GM21528 (cell line): ENCODE data around the gene RABGAP1.

ENCODE experiments used
- ATAC-seq: cut with Tn5 transposase; IDR thresholded peaks from one replicate; pipeline ENCODE4 v1.9.1; 2021; ENCODE audit warnings: mild to moderate bottlenecking, moderate library complexity; ENCODE audit not compliant: unreplicated experiment, low FRiP score

RABGAP1 gene

DNA sequence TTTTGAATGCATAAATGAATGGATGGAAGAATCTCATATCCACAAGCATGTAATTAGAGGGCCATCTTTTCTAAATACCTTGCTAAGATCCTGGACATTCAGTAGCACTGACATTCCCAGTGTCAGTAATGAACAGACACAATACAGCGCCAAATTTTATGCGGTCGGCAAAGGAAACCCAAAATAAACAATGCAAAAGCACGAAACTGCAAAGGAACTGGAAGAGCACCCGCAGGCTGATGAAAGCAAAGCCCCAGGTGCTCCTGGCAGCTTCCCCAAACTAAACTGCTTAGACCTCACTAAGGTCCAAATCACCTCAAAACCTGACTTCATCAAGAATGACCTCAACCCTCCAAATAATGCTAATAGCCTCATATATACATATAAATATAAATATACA is 194.6 kb downstream of the RABGAP1 start:
- ATAC-seq, result no peak

DNA sequence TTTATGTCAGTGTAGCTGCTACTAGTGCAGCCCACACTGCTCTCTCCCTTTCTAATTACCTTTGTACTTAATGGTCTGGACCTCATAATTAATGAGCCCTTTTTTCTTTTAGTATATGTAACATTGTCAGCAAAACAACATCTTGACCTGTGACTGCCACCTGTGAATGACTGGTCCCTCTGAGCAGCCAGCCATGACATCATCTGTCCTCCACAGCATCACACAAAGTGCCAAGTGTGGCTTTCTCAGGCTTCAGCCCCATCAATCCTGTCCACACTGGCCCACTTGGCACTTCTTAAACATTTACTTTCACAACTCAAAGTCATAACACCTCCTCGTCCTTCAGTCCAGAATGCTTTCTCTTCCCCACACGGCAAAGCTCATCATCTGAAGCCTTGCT is 197.3 kb downstream of the RABGAP1 start:
- no peak for ATAC-seq

DNA sequence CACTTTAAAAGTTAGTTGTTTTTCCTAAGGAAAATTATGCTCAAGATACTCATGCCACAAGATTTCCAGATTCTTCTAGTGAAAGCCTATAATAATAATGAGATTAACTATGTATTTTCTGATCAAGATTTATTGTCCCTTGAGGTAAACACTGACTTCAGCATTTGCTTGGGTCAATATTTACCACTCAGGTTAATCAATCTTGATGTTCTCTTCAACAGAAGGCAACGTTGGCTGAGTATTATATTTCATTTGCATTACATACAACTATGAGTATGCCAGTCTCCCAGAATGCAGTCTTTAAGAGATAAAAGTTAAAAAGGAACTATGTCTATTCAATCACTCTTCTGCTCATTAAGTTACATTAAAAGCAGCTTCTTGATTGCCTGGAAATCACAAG is 208.2 kb downstream of the RABGAP1 start:
- no peak for ATAC-seq

DNA sequence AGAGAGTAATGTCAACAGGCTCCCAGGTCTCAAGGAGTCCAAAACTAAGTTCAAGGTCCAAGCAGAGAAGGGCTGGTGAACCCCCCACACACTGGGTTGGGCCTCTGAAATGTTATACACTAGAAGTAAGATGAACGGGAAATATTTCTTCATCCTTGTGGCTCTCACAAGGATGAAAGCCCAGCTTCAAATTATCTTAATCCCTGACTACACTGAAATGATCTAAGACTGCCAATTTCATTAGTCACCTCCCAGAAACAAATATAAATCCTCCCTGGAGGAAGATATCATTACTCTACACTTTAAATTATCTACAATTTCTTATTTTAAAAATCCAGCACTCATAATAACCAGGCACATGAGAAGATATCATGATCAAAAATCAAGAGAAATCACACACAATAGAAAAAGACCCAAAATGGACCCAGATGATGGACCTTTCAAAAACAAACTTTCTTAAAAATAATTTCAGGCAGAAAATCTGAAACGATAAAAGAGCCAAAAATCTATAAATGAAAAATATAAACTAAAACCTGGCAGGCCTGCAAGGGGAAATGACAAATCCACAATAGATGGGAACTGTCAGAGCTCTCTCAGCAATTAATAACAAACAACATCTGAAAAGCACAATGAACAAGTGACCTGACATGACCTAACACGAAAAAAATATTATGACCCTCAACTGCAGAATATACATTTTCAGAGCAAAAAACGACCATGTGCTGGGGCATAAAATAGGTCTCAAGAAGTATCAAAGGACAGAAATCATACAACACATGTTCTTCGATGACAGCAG is 210.1 kb downstream of the RABGAP1 start:
- no peak for ATAC-seq
